Upper lobe of right lung (tissue), 1 donor: ENCODE data around the gene PTPN4. TPM values are rescaled to one million over a fixed set of nuclear protein-coding genes. Genes with fewer than 3 reads are reported as not detected.

Source experiments
- ATAC-seq: fragments of 200-7000 bp; cut with Tn5 transposase; one replicate; pipeline ENCODE4 v1.9.1; 2020; ENCODE audit warnings: mild to moderate bottlenecking, moderate library complexity
- DNase-seq: peaks from one replicate; pipeline ENCODE4 v3.0.0-alpha.2; 2020
- H3K27ac ChIP-seq: fragments of 200-600 bp; one replicate; pipeline ENCODE4 v1.8.0; 2022
- H3K27me3 ChIP-seq: fragments of 200-600 bp; one replicate; pipeline ENCODE4 v1.8.0; 2022; ENCODE audit warnings: mild to moderate bottlenecking
- H3K36me3 ChIP-seq: fragments of 200-600 bp; one replicate; pipeline ENCODE4 v1.8.0; 2022
- H3K4me1 ChIP-seq: fragments of 200-600 bp; one replicate; pipeline ENCODE4 v1.8.0; 2022
- H3K4me3 ChIP-seq: fragments of 200-600 bp; one replicate; pipeline ENCODE4 v1.8.0; 2022; ENCODE audit warnings: mild to moderate bottlenecking
- H3K9me3 ChIP-seq: fragments of 200-600 bp; one replicate; pipeline ENCODE4 v1.8.0; 2022
- CTCF ChIP-seq: fragments of 200-600 bp; IDR thresholded peaks from one replicate; pipeline ENCODE4 v1.8.0; 2022; ENCODE audit warnings: antibody characterized with exemption
- intact Hi-C: fragments of 100-400 bp; cut with DNase I; formaldehyde crosslinking; loops from one replicate; pipeline ENCODE4 v1.11.0; 2022
- total RNA-seq: library from RNA; stranded (reverse); fragmentation: NEBNext Ultra II Directional; extraction: Animal tissue kit (Norgen Biotek cat#: 25700); gene quantifications from one replicate; pipeline ENCODE4 v1.2.1, GENCODE V29; 2021
- donor health status: DM: no; HTN: yes; CAD: no; lungs with severe emphysema.

The PTPN4 gene
- total RNA-seq, 1 donor from 2014 or later: 45.4 TPM

- no peak for TF ChIP-seq CTCF
- H3K27ac ChIP-seq: no peak overlapping the region
- DNase-seq: no peak
- intact Hi-C loops: no loop called here
- H3K9me3 ChIP-seq: no peaks in the 10 kb centered on the region
- H3K4me1 ChIP-seq: peaks cover 5% of the 10 kb centered on the region
- peak; percentile 92 for ATAC-seq
- H3K27me3 ChIP-seq: no peaks in the 10 kb centered on the region
- no peak overlapping the region for H3K4me3 ChIP-seq
- H3K36me3 ChIP-seq: no peaks in the 10 kb centered on the region
These were observed 15.3 kb upstream of the PTPN4 start for GRCh38 chr2:119744335-119744939.

GRCh38 chr2:119745566-119745965 lies 14.2 kb upstream of the PTPN4 start:
- ATAC-seq: peak; percentile 58
- Histone ChIP-seq H3K27me3 (no peaks in the 10 kb centered on the region), H3K4me3 (no peak overlapping the region), H3K36me3 (no peaks in the 10 kb centered on the region), H3K27ac (no peak overlapping the region), H3K4me1 (peaks cover 5% of the 10 kb centered on the region), H3K9me3 (no peaks in the 10 kb centered on the region)
- intact Hi-C loops: no loop called here
- TF ChIP-seq CTCF: no peak
- no peak for DNase-seq

DNA sequence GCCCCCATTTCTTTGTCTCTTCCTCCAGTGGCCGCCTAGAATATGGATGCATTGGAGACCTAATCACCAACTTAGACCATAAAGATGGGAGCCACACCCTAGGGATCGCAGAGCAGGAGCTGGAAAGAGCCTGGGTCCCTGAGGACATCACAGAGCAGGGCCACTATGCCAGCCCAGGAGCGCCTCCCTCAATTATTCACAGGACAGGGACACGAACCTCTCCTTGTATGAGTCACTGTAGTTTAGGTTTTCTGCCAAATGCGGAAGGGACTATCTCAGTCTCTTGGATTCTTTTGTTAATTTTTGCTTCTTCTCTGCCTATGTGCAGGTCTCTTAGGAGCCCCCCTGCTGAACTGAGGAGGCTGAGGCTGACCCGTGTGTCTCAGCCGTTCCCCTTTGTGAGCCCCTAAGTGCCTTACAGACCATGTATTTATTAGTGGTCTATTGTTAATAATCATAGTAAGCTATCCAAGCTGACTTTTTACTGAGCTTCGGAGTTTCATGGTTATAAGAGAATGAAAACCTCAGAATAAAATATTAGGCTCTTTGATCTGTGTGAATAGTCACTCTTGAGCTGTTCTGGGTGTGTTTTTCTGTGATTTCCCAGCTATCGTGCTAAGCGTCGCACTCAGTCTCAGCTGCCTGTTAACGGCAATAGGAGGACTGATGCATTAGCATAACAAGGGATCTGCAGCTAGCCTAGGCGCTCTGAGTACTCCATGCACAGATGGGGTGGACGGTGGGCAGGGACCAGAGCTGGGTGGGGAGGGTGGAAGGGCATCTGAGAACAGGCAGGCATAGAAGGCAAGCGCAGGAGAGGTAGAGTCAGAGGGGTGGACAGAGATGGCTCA lies 12.7 kb upstream of the PTPN4 start:
- DNase-seq: no peak
- no peak for ATAC-seq
- H3K27ac ChIP-seq: no peak overlapping the region
- no peaks in the 10 kb centered on the region for H3K36me3 ChIP-seq
- peaks cover 5% of the 10 kb centered on the region for H3K4me1 ChIP-seq
- intact Hi-C loops: no loop called here
- H3K4me3 ChIP-seq: no peak overlapping the region
- no peaks in the 10 kb centered on the region for H3K9me3 ChIP-seq
- no peaks in the 10 kb centered on the region for H3K27me3 ChIP-seq
- TF ChIP-seq CTCF: no peak

GRCh38 chr2:119748135-119748534 lies 11.6 kb upstream of the PTPN4 start:
- Histone ChIP-seq H3K27ac (no peak overlapping the region), H3K36me3 (no peaks in the 10 kb centered on the region), H3K4me3 (no peak overlapping the region), H3K27me3 (no peaks in the 10 kb centered on the region), H3K4me1 (peaks cover 5% of the 10 kb centered on the region), H3K9me3 (no peaks in the 10 kb centered on the region)
- DNase-seq (no peak), ATAC-seq (no peak)
- intact Hi-C loops: no loop called here
- no peak for TF ChIP-seq CTCF

- Histone ChIP-seq H3K4me3 (no peak overlapping the region), H3K36me3 (no peaks in the 10 kb centered on the region), H3K27me3 (no peaks in the 10 kb centered on the region), H3K27ac (no peak overlapping the region), H3K9me3 (no peaks in the 10 kb centered on the region), H3K4me1 (peaks cover 13% of the 10 kb centered on the region)
- intact Hi-C loops: loop anchor here (10.0 kb wide), 1 partner anchor 75 kb away; no protein-coding TSS in a partner anchor
- DNase-seq (no peak), ATAC-seq (no peak)
- no peak for TF ChIP-seq CTCF
These were observed 10.2 kb upstream of the PTPN4 start for GRCh38 chr2:119749477-119750012.
